Breast epithelium (tissue), 3 donors: Measurements from ENCODE around the gene BCL2L1.

Source experiments
- CTCF ChIP-seq, 3 donors: fragments of 450-650 bp; IDR thresholded peaks; one replicate each; pipeline ENCODE4 v1.5.1; 2016 to 2017; ENCODE audit warnings: antibody characterized with exemption in 3 of 3, mild to moderate bottlenecking in 3 of 3, moderate library complexity in 3 of 3
- POLR2A ChIP-seq: fragments of 450-650 bp; IDR thresholded peaks from one replicate; pipeline ENCODE4 v1.6.1; 2016; ENCODE audit warnings: antibody characterized with exemption, mild to moderate bottlenecking, moderate library complexity
- POLR2AphosphoS5 ChIP-seq, 3 donors: sonication (generic); formaldehyde crosslinking; IDR thresholded peaks; one replicate each; pipeline ENCODE4 v1.6.1; 2017; ENCODE audit warnings: antibody characterized with exemption in 3 of 3

GRCh38 chr20:31701591-31701990 lies 21.1 kb downstream of the BCL2L1 start:
- TF ChIP-seq CTCF (IDR thresholded peaks at IDR 0.05) (no peak), POLR2AphosphoS5 (IDR thresholded peaks at IDR 0.05) (no peak), POLR2A (no peak)
